Stimulated activated CD4-positive, alpha-beta T cell treated with anti-CD3 and anti-CD28 coated beads, Interleukin-4, amount 100 ng/mL, for 24 hours (primary cell): ENCODE data around the gene SLC37A3.

ENCODE experiments used
- DNase-seq: peaks from one replicate; pipeline ENCODE4 v3.0.0-alpha.2; 2020

Gene SLC37A3

GRCh38 chr7:140400381-140400780 is 2.1 kb upstream of the SLC37A3 start:
- no peak for DNase-seq

DNA sequence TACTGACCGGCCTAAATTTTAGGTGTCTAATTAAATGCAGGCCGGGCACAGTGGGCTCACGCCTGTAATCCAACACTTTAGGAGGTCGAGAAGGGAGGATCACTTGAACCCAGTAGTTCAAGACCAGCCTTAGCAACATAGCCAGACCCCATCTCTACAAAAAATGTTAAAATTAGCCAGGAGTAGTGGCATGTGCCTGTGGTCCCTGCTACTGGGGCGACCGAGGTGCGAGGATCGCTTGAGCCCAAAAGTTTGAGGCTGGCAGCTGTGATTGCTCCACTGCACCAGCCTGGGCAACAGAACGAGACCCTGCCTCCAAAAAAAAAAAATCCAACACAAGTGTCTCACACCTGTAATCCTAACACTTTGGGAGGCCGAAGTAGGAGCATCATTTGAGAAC is 491 bp upstream of the SLC37A3 start:
- no peak for DNase-seq

DNA sequence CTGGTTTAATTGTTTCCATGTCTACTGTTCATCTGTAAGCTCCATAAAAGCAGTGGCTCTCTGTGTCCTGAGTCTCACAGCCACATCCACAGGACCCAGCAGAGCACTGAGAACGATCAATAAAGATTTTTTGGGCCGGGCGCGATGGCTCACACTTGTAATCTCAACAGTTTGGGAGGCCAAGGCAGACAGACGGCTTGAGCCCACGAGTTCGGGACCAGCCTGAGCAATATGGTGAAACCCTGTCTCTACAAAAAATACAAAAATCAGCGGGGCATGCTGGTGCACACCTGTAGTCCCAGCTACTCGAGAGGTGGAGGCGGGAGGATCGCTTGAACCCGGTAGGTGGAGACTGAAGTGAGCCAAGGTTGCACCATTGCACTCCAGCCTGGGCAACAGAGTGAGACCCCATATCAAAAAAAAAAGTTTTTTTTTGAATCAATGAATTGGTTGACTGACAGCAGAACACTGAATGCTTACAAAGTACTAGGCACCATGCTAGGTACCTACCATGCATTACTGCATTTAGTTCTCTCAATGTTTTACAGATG is 4.5 kb downstream of the SLC37A3 start:
- no peak for DNase-seq

GRCh38 chr7:140391634-140392033 is 6.7 kb downstream of the SLC37A3 start:
- DNase-seq = no peak

DNA sequence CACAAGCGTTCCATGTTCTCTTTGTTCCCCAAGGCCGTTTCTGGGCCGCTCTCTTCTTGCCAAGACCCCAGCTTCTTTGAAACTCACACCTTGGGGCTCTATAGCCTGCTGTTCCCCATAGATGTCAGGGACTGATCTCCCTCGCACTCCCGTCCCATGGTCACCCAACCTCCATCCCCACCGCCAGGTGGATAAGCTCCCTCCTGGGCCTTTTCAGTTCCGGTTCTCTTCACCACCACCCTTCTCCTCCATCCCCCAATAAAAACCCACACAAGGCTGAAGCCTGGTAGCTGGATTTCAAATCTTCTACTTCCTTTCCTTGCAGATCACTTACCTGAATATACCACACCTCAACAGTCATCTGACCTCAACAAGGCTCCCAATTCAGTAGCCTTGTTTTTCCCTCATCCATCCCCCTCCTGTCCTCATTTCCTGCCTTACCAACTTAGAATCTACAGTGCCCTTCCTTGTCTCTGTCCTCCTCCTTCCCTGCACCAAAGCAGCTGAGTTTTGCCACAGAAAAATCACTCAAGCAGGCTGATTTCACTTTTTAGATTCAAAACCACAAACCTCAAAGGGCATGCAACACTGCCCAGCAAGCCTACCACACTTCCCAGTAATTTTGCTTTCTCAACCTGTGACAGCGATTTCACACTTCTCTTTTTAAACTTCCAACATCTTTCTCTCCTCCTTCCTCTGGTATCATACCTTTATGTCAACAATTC is 7.7 kb downstream of the SLC37A3 start:
- DNase-seq = no peak

DNA sequence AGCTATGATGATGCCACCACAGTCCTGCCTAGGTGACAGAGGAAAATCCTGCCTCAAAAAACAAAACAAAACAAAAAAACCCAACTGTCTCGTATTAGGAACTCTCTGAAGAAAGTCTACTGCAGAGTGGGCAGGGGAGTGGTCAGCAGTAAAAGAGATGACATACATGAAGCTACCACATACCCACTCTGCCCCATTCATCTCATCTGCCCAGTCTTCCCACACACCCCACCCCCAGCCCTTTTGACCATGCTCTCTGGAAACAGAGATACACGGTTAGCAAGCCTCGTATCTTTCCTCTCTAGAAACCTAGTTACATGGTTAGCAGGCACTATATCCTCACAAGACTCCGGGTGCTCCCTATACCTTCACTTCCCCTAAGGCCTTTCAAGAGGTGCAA is 8.3 kb downstream of the SLC37A3 start:
- no peak for DNase-seq

DNA sequence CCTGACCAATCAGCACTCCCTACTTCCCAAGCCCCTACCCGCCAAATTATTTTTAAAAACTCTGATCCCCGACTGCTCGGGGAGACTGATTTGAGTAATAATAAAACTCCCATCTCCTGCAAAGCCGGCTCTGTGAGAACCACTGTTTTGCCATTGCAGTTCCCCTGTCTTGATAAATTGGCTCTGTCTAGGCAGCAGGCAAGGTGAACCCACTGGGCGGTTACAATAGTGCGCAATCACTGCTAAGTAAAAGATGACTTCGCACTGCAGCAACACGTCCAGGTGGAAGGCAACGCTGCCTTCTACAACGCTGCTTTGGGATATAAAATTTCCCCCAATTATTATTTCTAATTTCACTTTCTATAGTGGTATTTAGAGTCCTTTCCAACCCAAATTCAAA is 8.9 kb downstream of the SLC37A3 start:
- no peak for DNase-seq

GRCh38 chr7:140384894-140385545 is 13.3 kb downstream of the SLC37A3 start:
- DNase-seq = no peak

GRCh38 chr7:140383954-140384713 is 14.2 kb downstream of the SLC37A3 start:
- DNase-seq = no peak

DNA sequence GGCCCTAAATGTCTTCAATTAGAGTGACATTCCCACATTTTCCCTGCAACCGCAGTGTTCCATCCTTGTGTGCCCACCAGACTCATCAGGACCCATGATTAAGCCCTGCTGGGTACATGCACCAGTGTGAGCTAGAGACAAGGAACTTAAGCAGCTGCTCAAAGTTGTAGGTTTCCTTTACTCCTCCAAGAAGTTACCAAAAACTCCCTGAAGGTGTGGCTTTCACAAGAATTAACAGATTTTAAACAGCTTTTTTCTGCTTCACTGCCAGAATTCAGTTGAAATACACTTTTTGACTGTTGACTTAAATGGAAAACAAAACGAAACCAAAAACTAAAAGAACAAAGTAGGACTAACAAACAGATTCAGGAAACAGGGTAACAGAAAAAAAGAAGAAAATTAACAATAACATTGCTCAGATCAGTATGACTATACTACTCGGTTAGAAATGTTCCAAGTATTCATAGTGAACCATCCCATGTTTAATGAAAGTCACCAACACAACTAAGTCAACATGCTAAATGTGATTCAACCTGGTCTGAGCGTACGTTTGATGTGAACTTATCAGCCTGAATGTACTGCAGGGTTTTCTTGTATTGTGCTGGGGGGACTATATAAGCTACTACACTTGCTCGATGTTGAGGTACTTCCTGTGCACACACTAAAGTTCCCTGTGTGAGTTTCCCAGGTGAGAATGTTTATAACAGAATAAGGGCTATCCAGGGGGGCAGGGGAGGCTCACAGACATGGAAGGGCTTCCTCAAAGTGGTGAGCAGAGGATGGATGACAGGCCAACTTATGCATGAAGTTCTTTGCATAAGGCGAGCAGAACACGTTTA is 22.2 kb downstream of the SLC37A3 start:
- peak; percentile 50 for DNase-seq

GRCh38 chr7:140375323-140375722 is 23.0 kb downstream of the SLC37A3 start:
- no peak for DNase-seq

DNA sequence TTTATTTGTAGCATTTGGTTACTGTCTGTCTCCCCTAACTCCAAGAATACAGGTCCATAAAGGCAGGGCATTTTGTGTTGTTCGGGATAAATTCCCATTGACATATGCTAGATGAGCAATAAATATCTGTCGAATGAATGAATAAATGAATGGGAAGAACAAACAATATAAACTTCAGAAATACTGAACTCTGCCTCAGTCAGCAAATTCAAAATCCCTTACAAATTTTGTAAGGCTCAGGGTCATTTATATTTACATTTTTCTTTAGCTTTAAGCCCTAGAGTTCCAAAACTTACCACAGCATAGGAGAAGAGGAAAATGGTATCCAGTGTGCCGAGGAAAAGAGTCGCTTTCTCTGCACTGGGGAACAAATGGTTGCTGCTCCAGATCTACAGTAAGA is 29.0 kb downstream of the SLC37A3 start:
- no peak for DNase-seq

- no peak for DNase-seq
Measured at GRCh38 chr7:140367528-140367927, 30.8 kb downstream of the SLC37A3 start.

GRCh38 chr7:140364819-140365218 is 33.5 kb downstream of the SLC37A3 start:
- DNase-seq = no peak

- DNase-seq = no peak
Measured at GRCh38 chr7:140360697-140361229, 37.6 kb downstream of the SLC37A3 start.

DNA sequence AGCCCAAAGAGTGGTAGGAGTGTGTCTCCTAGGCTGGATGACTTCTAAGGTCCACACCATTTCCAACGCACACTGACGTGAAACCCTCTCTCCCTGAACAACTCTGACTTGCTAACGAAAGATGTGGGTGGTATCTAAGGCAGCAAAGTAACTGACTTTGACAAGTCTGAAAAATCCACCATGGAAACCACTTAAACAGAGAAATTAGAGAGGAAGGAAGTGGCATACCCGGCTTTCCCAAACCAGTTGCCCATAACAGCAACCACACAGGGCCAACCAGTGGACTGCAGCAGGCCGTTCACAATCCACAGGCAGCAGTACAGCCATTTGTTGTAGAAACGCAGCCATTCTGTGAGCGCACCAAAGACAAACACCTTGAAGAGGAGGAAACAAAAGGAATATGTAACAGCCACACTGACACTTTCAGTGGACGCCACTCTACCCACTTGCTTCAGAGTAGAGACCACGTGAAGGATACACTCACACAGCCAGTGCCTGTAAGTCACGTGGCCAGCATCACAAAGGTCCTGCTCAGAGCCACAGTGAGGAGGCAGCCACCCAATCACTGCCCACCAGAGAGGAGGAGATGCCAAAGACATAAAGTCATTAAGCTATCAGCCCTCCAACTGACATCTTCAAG is 39.8 kb downstream of the SLC37A3 start:
- DNase-seq = peak; percentile 47

DNA sequence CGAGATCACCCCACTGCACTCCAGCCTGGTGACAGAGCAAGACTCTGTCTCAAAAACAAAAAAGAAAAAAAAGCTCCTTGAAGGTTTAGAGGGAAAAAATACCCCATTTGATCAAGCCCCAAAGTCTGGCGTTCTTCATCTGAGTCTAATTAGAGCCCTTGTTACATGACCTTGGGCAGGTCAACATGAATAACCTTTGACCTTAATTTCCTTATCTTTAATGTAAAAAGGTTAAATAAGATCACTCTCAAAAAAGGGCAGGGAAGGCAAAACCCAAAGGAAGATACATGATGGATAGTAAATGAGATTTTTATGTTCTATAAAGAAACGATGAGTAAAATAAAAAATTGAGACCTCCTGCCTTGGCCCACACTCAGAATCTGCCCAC is 40.3 kb downstream of the SLC37A3 start:
- no peak for DNase-seq

- no peak for DNase-seq
Measured at GRCh38 chr7:140350056-140350455, 48.3 kb downstream of the SLC37A3 start.

DNA sequence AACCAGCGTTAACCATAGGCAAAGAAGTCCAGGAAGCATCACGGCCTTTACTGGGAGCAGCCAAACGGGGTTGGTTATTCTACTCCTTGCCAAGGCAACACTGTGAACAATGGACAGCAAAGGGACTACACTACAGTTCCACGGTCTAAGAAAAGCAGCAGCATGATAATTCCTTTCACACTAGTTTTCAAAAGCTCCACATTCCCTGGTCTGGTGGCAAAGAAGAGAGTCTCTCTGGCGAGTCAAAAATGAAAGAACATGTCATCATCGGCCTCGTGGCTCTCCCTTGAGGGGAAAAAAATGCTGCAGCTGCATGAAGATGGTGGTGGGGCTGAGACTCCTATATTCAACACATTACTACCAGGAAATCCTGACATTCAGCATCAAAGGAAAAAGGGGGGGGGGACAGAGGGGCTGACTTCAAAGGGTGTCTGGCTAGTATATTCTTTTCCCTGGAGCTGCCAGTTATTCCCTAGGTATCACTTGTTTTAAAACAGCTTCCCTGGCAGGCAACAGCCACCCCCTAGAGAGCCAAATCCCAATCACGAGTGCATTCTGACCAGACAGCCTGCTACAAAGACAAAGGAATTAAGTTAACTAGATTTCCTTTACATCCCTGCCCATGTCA is 49.1 kb downstream of the SLC37A3 start:
- no peak for DNase-seq

DNA sequence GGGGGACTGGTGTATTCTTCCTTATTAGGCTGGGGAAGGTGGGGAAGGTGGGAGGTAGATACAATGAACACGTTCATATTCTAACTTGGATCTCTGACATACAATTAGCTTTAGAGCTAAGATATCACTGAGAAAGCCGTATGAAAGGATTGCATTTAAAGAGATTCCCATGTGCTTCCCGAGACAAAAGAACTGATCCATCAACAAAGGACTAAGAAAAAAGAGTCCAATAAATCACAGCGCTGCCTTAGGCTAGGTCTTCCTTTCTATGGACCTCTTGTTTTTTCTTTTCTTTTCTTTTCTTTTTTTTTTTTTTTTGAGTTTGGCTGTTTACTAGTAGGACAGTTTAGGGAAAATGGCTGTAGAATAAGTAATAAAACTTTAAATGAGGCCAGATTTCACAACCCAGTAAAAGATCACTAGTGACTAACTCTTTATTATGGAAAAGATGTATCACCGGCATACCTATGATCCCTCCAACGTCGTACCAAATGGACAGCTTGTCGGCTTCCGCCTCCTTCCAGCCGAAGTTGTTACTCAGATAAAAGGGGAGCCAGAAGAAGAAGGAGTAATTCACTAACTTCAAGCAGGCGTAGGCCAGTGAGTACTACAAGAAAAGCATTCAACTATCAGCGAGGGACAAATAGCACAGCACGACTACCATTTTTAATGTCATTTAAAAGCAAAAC is 50.0 kb downstream of the SLC37A3 start:
- DNase-seq = no peak

DNA sequence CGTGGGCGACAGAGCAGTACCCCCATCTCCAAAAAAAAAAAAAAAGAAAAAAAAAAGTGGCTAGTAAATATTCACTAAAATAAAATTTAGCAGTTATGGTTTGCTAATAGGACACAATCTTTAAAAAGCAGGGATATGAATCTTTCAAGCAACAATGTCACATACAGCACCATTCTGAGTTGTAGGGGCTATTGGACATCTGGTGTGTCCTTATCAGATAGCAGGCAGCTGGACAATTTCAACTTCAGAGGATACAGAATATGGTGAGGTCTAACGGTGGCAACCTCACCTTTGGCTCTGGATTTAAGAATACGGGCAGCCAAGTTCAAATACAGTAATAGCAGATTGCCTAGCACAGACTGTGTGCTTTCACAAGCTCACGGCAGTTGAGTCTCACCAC is 51.1 kb downstream of the SLC37A3 start:
- DNase-seq = no peak
